HL-60 (cell line): ENCODE results near the gene SLC3A2.

Experiments
- CTCF ChIP-seq: IDR thresholded peaks from one replicate; pipeline ENCODE4 v1.5.1; 2011; ENCODE audit warnings: low read length, control low read depth, inconsistent platforms; ENCODE audit not compliant: insufficient read depth
- POLR2AphosphoS5 ChIP-seq: IDR thresholded peaks from 2 replicates; pipeline ENCODE4 v1.6.1; 2012; ENCODE audit warnings: low read depth

GRCh38 chr11:62895501-62895900 lies 14.8 kb downstream of the SLC3A2 start:
- TF ChIP-seq CTCF (no peak), POLR2AphosphoS5 (no peak)
